Stimulated activated CD4-positive, alpha-beta T cell treated with anti-CD3 and anti-CD28 coated beads, TNF-alpha, amount 100 ng/mL, for 4 hours (primary cell): ENCODE results near the gene PRKCH.
A peak's percentile ranks its signal among the peaks of the same experiment; 100 is the strongest.

Source experiments
- DNase-seq, 3 experiments: peaks; one replicate each; pipeline ENCODE4 v3.0.0-alpha.2; 2020; ENCODE audit warnings: low read depth in 3 of 3

PRKCH gene

GRCh38 chr14:61551384-61551783 is 230.0 kb downstream of the PRKCH start:
- no peak for DNase-seq

GRCh38 chr14:61552241-61552640 is 230.9 kb downstream of the PRKCH start:
- DNase-seq: no peak

- no peak for DNase-seq
These were observed 232.6 kb downstream of the PRKCH start for GRCh38 chr14:61553730-61554641.

- no peak for DNase-seq
These were observed 233.9 kb downstream of the PRKCH start for GRCh38 chr14:61555056-61555838.

- no peak for DNase-seq
These were observed 235.1 kb downstream of the PRKCH start for GRCh38 chr14:61556455-61556854.

- no peak for DNase-seq
These were observed 235.9 kb downstream of the PRKCH start for GRCh38 chr14:61557262-61557661.

GRCh38 chr14:61557854-61558253 is 236.5 kb downstream of the PRKCH start:
- DNase-seq: no peak

- no peak for DNase-seq
These were observed 236.9 kb downstream of the PRKCH start for GRCh38 chr14:61558271-61558670.

- no peak for DNase-seq
These were observed 238.3 kb downstream of the PRKCH start for GRCh38 chr14:61559641-61560201.

GRCh38 chr14:61560323-61560722 is 238.9 kb downstream of the PRKCH start:
- DNase-seq: no peak

GRCh38 chr14:61561104-61561503 is 239.7 kb downstream of the PRKCH start:
- DNase-seq: no peak

GRCh38 chr14:61561657-61562276 is 240.4 kb downstream of the PRKCH start:
- no peak for DNase-seq

GRCh38 chr14:61562321-61563161 is 241.2 kb downstream of the PRKCH start:
- peak in 1 of 3 experiments; percentile 29 for DNase-seq

GRCh38 chr14:61563162-61563511 is 241.8 kb downstream of the PRKCH start:
- DNase-seq: no peak

- no peak for DNase-seq
These were observed 242.7 kb downstream of the PRKCH start for GRCh38 chr14:61563880-61564617.

GRCh38 chr14:61564618-61565091 is 243.3 kb downstream of the PRKCH start:
- no peak for DNase-seq

- DNase-seq: no peak
These were observed 243.8 kb downstream of the PRKCH start for GRCh38 chr14:61565181-61565580.

- no peak for DNase-seq
These were observed 244.6 kb downstream of the PRKCH start for GRCh38 chr14:61565836-61566536.

- no peak for DNase-seq
These were observed 245.3 kb downstream of the PRKCH start for GRCh38 chr14:61566537-61567225.
